ENCODE measurements around the gene KCNQ1OT1.

GRCh38 chr11:2679011-2679676 lies 20.6 kb downstream of the KCNQ1OT1 start:
- TF ChIP-seq POLR2A (IDR thresholded peaks at IDR 0.05) (no peak), CTCF (IDR thresholded peaks at IDR 0.05) (no peak), POLR2AphosphoS5 (IDR thresholded peaks at IDR 0.05) (no peak)
